Activated CD8-positive, alpha-beta memory T cell treated with anti-CD3 and anti-CD28 coated beads, Interleukin-2, amount 50 U/mL, for 48 hours (primary cell): ENCODE measurements around the gene CADM1.

Source experiments
- DNase-seq: peaks from one replicate; pipeline ENCODE4 v3.0.0-alpha.2; 2020

CADM1 gene

DNA sequence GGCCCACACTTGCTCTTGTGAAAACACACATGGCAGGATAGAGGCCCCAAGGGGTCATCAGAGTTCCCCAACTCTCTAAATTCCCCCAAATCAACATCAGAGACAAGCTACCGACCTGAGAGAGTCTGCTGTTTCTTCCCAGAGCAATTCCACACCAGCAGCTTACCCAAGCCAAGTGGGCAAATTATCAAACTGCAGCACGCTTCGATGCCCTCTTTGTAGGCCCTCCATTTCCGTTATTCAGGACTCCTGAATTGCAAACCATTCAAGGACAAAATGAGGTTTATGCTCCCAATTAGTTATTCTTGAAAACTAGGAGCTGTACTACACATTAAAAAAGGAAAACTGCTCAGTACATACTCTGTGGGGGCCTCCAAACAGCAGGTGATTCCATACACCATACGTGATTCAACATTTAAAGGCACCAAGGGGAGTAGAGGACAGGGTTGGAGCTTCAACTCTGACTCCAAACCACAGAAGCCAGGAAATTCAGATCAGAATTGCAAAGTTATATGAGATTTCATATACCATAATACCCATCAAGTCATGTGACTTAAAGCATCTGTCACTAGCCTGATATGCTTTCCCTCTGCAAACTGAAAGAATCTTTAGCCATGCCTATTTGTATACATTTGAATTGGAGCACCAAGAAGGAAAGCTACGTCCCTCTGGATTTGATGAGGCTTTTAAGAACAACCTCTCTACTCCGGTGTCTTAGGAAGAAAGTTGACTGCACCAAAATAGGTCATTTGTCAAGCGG lies 234.8 kb downstream of the CADM1 start:
- DNase-seq = no peak

DNA sequence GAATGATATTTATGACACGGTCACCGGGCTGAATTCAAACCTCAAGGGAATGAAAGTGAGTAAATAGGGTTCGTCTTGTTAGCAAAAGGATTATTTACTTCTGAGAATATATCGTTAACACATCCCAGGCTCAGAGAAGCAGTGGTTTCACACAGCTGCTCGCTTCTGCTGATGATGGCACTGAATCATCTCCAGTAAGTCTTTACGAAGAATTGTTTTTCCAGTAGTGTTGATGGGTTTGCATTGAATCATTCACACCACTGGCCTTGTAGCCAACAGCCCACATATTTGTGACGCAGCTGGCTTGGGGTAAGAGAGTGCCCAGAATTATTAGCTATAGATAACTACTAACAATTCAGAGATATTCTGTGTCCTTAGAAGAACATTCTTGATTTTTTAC lies 236.3 kb downstream of the CADM1 start:
- DNase-seq = no peak

- no peak for DNase-seq
Measured at GRCh38 chr11:115267238-115267781, 236.9 kb downstream of the CADM1 start.

GRCh38 chr11:115266066-115266639 lies 238.1 kb downstream of the CADM1 start:
- no peak for DNase-seq

GRCh38 chr11:115263799-115264656 lies 240.2 kb downstream of the CADM1 start:
- DNase-seq = no peak

GRCh38 chr11:115258216-115258615 lies 246.0 kb downstream of the CADM1 start:
- no peak for DNase-seq

DNA sequence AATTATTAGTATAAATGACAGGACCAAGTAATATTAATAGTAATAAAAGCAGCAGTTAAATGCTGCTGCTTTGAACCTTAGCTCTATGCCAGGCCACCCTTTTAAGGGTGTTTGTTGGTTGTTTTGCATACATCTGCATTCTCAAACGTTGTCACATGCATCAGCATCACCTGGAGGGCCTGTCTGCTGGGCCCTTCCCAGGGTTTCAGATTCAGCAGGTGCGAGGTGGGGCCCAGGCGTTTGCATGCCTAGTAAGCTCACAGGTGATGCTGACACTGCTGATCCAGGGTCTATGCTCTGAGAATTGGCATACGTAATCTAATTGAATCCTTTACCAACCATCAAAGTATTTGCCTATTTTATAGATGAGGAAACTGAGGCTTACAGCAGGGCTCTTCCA lies 246.5 kb downstream of the CADM1 start:
- no peak for DNase-seq

DNA sequence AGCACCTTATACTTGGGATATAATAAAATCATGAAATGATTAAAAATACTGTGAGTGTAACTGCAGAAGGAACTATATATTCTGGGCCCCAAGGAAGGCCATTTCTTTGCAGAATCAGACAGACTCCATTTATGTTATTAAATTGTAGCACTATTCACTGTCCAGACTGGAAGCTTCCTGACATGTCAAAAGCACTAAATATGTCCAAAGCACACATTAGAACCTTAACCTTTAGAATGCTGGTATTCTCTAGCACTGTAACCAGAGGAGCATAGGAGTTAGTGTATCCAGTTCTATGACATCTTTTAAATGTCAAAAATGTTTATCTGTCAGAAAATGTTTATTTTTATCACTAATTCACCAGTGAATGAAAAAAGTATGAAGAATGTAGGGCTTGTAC lies 246.9 kb downstream of the CADM1 start:
- DNase-seq = no peak

GRCh38 chr11:115256397-115257197 lies 247.6 kb downstream of the CADM1 start:
- no peak for DNase-seq

- DNase-seq = no peak
Measured at GRCh38 chr11:115255006-115255762, 249.0 kb downstream of the CADM1 start.

DNA sequence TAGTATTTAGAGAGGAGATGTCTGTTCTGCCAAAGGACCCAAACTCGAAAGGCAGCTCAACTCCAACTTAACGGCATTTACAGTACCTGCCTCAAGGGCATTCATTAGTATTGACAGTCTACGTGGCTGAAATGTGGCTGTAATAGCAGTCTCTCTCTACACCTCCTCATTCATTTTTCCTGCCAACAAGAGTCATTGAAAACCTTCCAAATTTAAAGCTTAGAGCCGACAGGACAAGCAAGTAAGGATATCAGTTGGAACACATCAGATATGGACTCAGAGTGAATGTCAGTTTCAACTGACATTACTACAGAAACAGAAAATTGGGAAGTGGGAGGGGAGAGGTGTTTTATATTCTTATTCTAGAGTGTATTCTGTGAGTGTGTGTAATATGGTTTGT lies 253.1 kb downstream of the CADM1 start:
- DNase-seq = no peak

- DNase-seq = no peak
Measured at GRCh38 chr11:115249061-115249578, 255.1 kb downstream of the CADM1 start.

- DNase-seq = no peak
Measured at GRCh38 chr11:115247953-115248352, 256.3 kb downstream of the CADM1 start.

- DNase-seq = no peak
Measured at GRCh38 chr11:115247361-115247760, 256.9 kb downstream of the CADM1 start.

DNA sequence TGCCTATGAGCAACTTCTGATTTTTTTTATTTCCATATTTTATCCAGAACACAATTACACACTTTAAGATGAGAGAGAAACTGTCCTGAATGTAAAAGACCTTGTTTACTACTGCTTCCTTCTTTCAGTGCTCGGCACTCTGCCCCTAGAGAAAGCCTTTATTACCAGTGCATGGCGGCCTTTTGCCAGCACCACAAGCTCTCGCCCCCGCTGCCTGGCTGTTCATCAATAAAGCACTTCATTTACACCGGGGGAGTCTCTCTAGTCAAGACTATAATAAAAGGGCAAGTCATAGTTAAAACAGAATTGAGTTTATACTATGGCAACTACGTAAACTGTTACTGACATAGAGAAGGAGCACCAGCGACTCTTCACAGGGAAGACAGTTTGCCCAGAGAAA lies 259.5 kb downstream of the CADM1 start:
- no peak for DNase-seq

- no peak for DNase-seq
Measured at GRCh38 chr11:115244296-115244695, 259.9 kb downstream of the CADM1 start.

DNA sequence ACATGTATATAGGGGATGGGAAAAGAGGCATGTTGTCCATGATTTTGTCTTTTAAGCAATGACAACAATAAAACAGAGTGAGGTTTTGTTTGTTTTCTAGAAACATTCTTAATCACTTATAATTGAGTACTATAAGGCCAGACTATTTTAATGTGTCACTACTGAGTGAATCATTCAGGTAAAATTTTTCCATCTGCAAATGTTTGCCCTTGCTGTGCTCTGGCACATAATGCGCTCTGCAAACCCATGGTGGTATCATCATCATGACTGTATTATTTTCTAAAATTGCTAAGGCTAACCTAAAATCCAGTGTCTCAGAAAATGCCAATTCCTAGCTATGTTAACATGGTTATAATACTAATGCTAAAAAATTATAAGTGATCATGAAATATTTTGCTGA lies 261.2 kb downstream of the CADM1 start:
- no peak for DNase-seq

- no peak for DNase-seq
Measured at GRCh38 chr11:115241899-115242298, 262.3 kb downstream of the CADM1 start.

- DNase-seq = no peak
Measured at GRCh38 chr11:115238791-115239190, 265.4 kb downstream of the CADM1 start.

DNA sequence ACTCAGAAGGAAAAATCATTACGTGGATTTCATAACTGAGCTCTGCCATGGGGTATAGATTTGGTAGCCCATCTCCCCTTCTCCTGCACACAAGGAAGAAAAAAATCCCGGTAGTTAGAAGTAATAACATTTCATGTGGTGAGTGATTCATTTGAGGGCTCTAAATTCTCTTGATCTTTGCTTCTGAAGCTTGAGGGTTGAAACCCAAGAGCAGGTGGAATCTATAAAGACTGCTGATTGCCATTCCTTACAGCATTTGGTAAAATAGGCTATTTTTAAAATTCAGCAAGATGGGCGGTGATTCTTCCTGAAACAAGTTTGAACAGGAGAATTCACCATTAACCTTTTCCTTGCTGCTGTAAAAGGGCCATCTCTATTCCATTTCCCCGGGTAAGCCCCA lies 266.1 kb downstream of the CADM1 start:
- DNase-seq = no peak

- DNase-seq = no peak
Measured at GRCh38 chr11:115237578-115237977, 266.6 kb downstream of the CADM1 start.

- no peak for DNase-seq
Measured at GRCh38 chr11:115234794-115235193, 269.4 kb downstream of the CADM1 start.
